Astrocyte (in vitro differentiated cells and primary cell): ENCODE results near the gene BPIFA2. TPM values are rescaled to one million over a fixed set of nuclear protein-coding genes. Genes with fewer than 3 reads are reported as not detected.

Experiments
- DNase-seq: peaks from one replicate; pipeline ENCODE4 v3.0.0-alpha.2; 2010; ENCODE audit warnings: low read depth
- FAIRE-seq: peaks from 2 replicates; lab custom pipeline; 2011; peaks lifted over from hg19 to GRCh38; lab: Jason Lieb, UNC
- H2AFZ ChIP-seq: 2 replicates; pipeline ENCODE4 v1.6.0; 2012; ENCODE audit warnings: low read depth, low read length, inconsistent platforms
- H3K27ac ChIP-seq: 2 replicates; pipeline ENCODE4 v1.5.1; 2011; ENCODE audit warnings: low read depth, low read length, inconsistent platforms
- H3K27me3 ChIP-seq: 2 replicates; pipeline ENCODE4 v1.6.0; 2011; ENCODE audit warnings: low read length, inconsistent platforms; ENCODE audit not compliant: insufficient read depth
- H3K36me3 ChIP-seq: 2 replicates; pipeline ENCODE4 v1.5.1; 2011; ENCODE audit warnings: low read length, inconsistent platforms; ENCODE audit not compliant: insufficient read depth
- H3K4me1 ChIP-seq: 2 replicates; pipeline ENCODE4 v1.5.1; 2011; ENCODE audit warnings: low read length, inconsistent platforms; ENCODE audit not compliant: insufficient read depth
- H3K4me2 ChIP-seq: 2 replicates; pipeline ENCODE4 v1.6.0; 2012; ENCODE audit warnings: low read length, inconsistent platforms
- H3K4me3 ChIP-seq: 2 replicates; pipeline ENCODE4 v1.5.1; 2011; ENCODE audit warnings: low read depth, mild to moderate bottlenecking, low read length, inconsistent platforms; ENCODE audit not compliant: insufficient read depth
- H3K79me2 ChIP-seq: 2 replicates; pipeline ENCODE4 v1.6.0; 2012; ENCODE audit warnings: mild to moderate bottlenecking, low read length, inconsistent platforms; ENCODE audit not compliant: insufficient read depth
- H3K9ac ChIP-seq: 2 replicates; pipeline ENCODE4 v1.6.0; 2012; ENCODE audit warnings: mild to moderate bottlenecking, low read length, inconsistent platforms
- H3K9me3 ChIP-seq: 2 replicates; pipeline ENCODE4 v1.5.1; 2012; ENCODE audit warnings: low read depth, mild to moderate bottlenecking, low read length, inconsistent platforms; ENCODE audit not compliant: insufficient read depth
- H4K20me1 ChIP-seq: 2 replicates; pipeline ENCODE4 v1.6.0; 2012; ENCODE audit warnings: low read length, inconsistent platforms; ENCODE audit not compliant: insufficient read depth
- H3K27ac Mint-ChIP-seq: one replicate; pipeline ENCODE4 v1.8.0; 2021; ENCODE audit warnings: mild to moderate bottlenecking, mixed read lengths; ENCODE audit not compliant: unreplicated experiment
- H3K27me3 Mint-ChIP-seq: one replicate; pipeline ENCODE4 v1.8.0; 2021; ENCODE audit warnings: low read depth, mixed read lengths; ENCODE audit not compliant: unreplicated experiment
- H3K36me3 Mint-ChIP-seq: one replicate; pipeline ENCODE4 v1.8.0; 2021; ENCODE audit warnings: low read depth, mixed read lengths; ENCODE audit not compliant: unreplicated experiment
- H3K4me1 Mint-ChIP-seq: one replicate; pipeline ENCODE4 v1.8.0; 2021; ENCODE audit warnings: low read depth, mixed read lengths; ENCODE audit not compliant: unreplicated experiment
- H3K4me3 Mint-ChIP-seq: one replicate; pipeline ENCODE4 v1.8.0; 2021; ENCODE audit warnings: mild to moderate bottlenecking, moderate library complexity, mixed read lengths; ENCODE audit not compliant: unreplicated experiment
- H3K9me3 Mint-ChIP-seq: one replicate; pipeline ENCODE4 v1.8.0; 2021; ENCODE audit warnings: mild to moderate bottlenecking, mixed read lengths; ENCODE audit not compliant: unreplicated experiment
- CTCF ChIP-seq: IDR thresholded peaks from 2 replicates; pipeline ENCODE4 v1.5.1; 2011; ENCODE audit warnings: low read depth, mild to moderate bottlenecking, inconsistent platforms, low read length, moderate library complexity; ENCODE audit not compliant: insufficient read depth
- EZH2 ChIP-seq: IDR thresholded peaks from 2 replicates; pipeline ENCODE4 v1.6.1; 2012; ENCODE audit warnings: mild to moderate bottlenecking, low read length, inconsistent platforms; ENCODE audit not compliant: insufficient read depth
- total RNA-seq: library from RNA; stranded (reverse); gene quantifications from 2 replicates; pipeline ENCODE4 v1.2.1, GENCODE V29; 2021

The BPIFA2 gene
- total RNA-seq, 1 donor from 2014 or later, result not detected

- no peak overlapping the region for H3K4me3 ChIP-seq
- no peak overlapping the region for H3K27ac ChIP-seq
- H3K79me2 ChIP-seq, result no peaks in the 10 kb centered on the region
- H4K20me1 ChIP-seq, result no peaks in the 10 kb centered on the region
- no peaks in the 10 kb centered on the region for H3K27me3 ChIP-seq
- H3K36me3 ChIP-seq, result no peaks in the 10 kb centered on the region
- no peak for TF ChIP-seq EZH2
- TF ChIP-seq CTCF, result no peak
- no peak overlapping the region for H3K4me2 ChIP-seq
- no peaks in the 10 kb centered on the region for H3K9me3 ChIP-seq
- Mint-ChIP-seq H3K4me1 (no peaks in the 10 kb centered on the region), H3K27ac (no peak overlapping the region), H3K27me3 (peaks cover 72% of the 10 kb centered on the region), H3K4me3 (no peak overlapping the region), H3K9me3 (no peaks in the 10 kb centered on the region), H3K36me3 (no peaks in the 10 kb centered on the region)
- H3K4me1 ChIP-seq, result no peaks in the 10 kb centered on the region
- no peak overlapping the region for H3K9ac ChIP-seq
- no peak overlapping the region for H2AFZ ChIP-seq
- no peak for DNase-seq
- no peak for FAIRE-seq
Measured at GRCh38 chr20:33210371-33210770, 42.4 kb downstream of the BPIFA2 start.

- Histone ChIP-seq H3K79me2 (no peaks in the 10 kb centered on the region), H3K36me3 (no peaks in the 10 kb centered on the region), H3K4me2 (no peak overlapping the region), H3K9ac (no peak overlapping the region), H4K20me1 (no peaks in the 10 kb centered on the region), H2AFZ (no peak overlapping the region), H3K27me3 (no peaks in the 10 kb centered on the region), H3K4me3 (no peak overlapping the region), H3K4me1 (no peaks in the 10 kb centered on the region), H3K9me3 (no peaks in the 10 kb centered on the region), H3K27ac (no peak overlapping the region)
- Mint-ChIP-seq H3K9me3 (no peaks in the 10 kb centered on the region), H3K4me1 (no peaks in the 10 kb centered on the region), H3K27me3 (peaks cover 76% of the 10 kb centered on the region), H3K27ac (no peak overlapping the region), H3K36me3 (no peaks in the 10 kb centered on the region), H3K4me3 (no peak overlapping the region)
- DNase-seq (peak; percentile 5), FAIRE-seq (no peak)
- TF ChIP-seq CTCF (peak; percentile 22), EZH2 (no peak)
Measured at GRCh38 chr20:33211817-33212424, 44.0 kb downstream of the BPIFA2 start.

- Histone ChIP-seq H4K20me1 (no peaks in the 10 kb centered on the region), H3K4me2 (no peak within 1 kb of the TSS), H2AFZ (no peak within 1 kb of the TSS), H3K4me3 (no peak within 1 kb of the TSS), H3K27ac (no peak within 1 kb of the TSS), H3K4me1 (no peaks in the 10 kb centered on the region), H3K36me3 (no peaks in the 10 kb centered on the region), H3K9me3 (no peaks in the 10 kb centered on the region), H3K79me2 (no peaks in the 10 kb centered on the region), H3K27me3 (no peaks in the 10 kb centered on the region), H3K9ac (no peak within 1 kb of the TSS)
- H3K9me3 Mint-ChIP-seq, result no peaks in the 10 kb centered on the region
- no peak within 1 kb of the TSS for H3K4me3 Mint-ChIP-seq
- TF ChIP-seq EZH2, result no peak
- no peak for TF ChIP-seq CTCF
- H3K27me3 Mint-ChIP-seq, result peaks cover 55% of the 10 kb centered on the region
- no peaks in the 10 kb centered on the region for H3K36me3 Mint-ChIP-seq
- no peak within 1 kb of the TSS for H3K27ac Mint-ChIP-seq
- FAIRE-seq (no peak), DNase-seq (no peak)
- no peaks in the 10 kb centered on the region for H3K4me1 Mint-ChIP-seq
Measured at GRCh38 chr20:33217052-33217451, 49.1 kb downstream of the BPIFA2 start, which contains the start of gene BPIFA3. Gene BPIFA3 (plus strand): TSS chr20:33217352. CDS start chr20:33217537, 185 bp downstream.
